ENCODE results near the gene HOXB9. TPM values are rescaled to one million over a fixed set of nuclear protein-coding genes. Genes with fewer than 3 reads are reported as not detected.
A peak's percentile ranks its signal among the peaks of the same experiment; 100 is the strongest.

Gene HOXB9
- total RNA-seq, 5 donors from 2014 or later (not counting 1 experiment from before 2014, with no cell fraction given) = 0.19 to 0.43 (median 0.30) TPM; not detected in 1

- ATAC-seq (replicated peaks in 1 of 4) = no peak
- H3K27ac Mint-ChIP-seq = no peak overlapping the region
- Histone ChIP-seq H3K27me3 (replicated peaks in 1 of 2; ENCODE audit: control insufficient read depth in 2 of 2, extremely low read depth in 1 of 2, insufficient read depth in 2 of 2, low read length in 1 of 2) (peaks cover 28 to 90% of the 10 kb centered on the region in 2 experiments), H3K9me3 (no peaks in the 10 kb centered on the region), H3K36me3 (ENCODE audit: control insufficient read depth in 2 of 2, extremely low read depth in 1 of 2, insufficient read depth in 1 of 2, low read length in 1 of 2) (no peaks in the 10 kb centered on the region), H3K4me3 (ENCODE audit: control insufficient read depth in 1 of 2, extremely low read depth in 1 of 2, low read length in 1 of 2) (peak overlapping the region; percentile 81 to 89), H3K4me1 (ENCODE audit: control insufficient read depth in 1 of 2, extremely low read depth in 1 of 2, insufficient read depth in 2 of 2, low read length in 2 of 2) (peaks cover 20 to 56% of the 10 kb centered on the region in 2 experiments), H3K27ac (ENCODE audit: low read length) (no peak overlapping the region)
- peaks cover 30 to 41% (median 34%) of the 10 kb centered on the region in 3 donors for H3K4me1 Mint-ChIP-seq
- peaks cover 63 to 77% of the 10 kb centered on the region in 2 donors for H3K27me3 Mint-ChIP-seq
- no peaks in the 10 kb centered on the region for H3K9me3 Mint-ChIP-seq
- POLR2A ChIA-PET = no interaction called here
- CTCF ChIA-PET = interaction anchor here in 1 of 2 donors (0.6 kb wide), 2 partner anchors 8 to 732 kb away, joined by 3 read pairs; no protein-coding TSS in a partner anchor
- no peaks in the 10 kb centered on the region for H3K36me3 Mint-ChIP-seq
- WGBS (ENCODE audit: insufficient coverage) = 10% methylated on average over 11 of the region's 15 CpGs
- DNase-seq = no peak
- peak overlapping the region; percentile 87 to 93 (median 92) for H3K4me3 Mint-ChIP-seq
Measured at GRCh38 chr17:48609759-48610281, 16.3 kb downstream of the HOXB9 start.

- H3K4me3 ChIP-seq (ENCODE audit: control insufficient read depth in 1 of 2, extremely low read depth in 1 of 2, low read length in 1 of 2) = no peak overlapping the region
- Mint-ChIP-seq H3K36me3 (no peaks in the 10 kb centered on the region), H3K27ac (peak overlapping the region in 1 of 2 donors; percentile 7), H3K4me1 (peaks cover 30 to 33% (median 31%) of the 10 kb centered on the region in 3 donors), H3K27me3 (peaks cover 67 to 80% of the 10 kb centered on the region in 2 donors), H3K9me3 (no peaks in the 10 kb centered on the region), H3K4me3 (peak overlapping the region in 2 of 3 donors; percentile 25 to 92)
- no peaks in the 10 kb centered on the region for H3K36me3 ChIP-seq (ENCODE audit: control insufficient read depth in 2 of 2, extremely low read depth in 1 of 2, insufficient read depth in 1 of 2, low read length in 1 of 2)
- no peaks in the 10 kb centered on the region for H3K9me3 ChIP-seq
- peaks cover 17 to 56% of the 10 kb centered on the region in 2 experiments for H3K4me1 ChIP-seq (ENCODE audit: control insufficient read depth in 1 of 2, extremely low read depth in 1 of 2, insufficient read depth in 2 of 2, low read length in 2 of 2)
- DNase-seq (no peak), ATAC-seq (replicated peaks in 1 of 4) (no peak)
- ChIA-PET POLR2A (no interaction called here), CTCF (no interaction called here)
- no peak overlapping the region for H3K27ac ChIP-seq (ENCODE audit: low read length)
- H3K27me3 ChIP-seq (replicated peaks in 1 of 2; ENCODE audit: control insufficient read depth in 2 of 2, extremely low read depth in 1 of 2, insufficient read depth in 2 of 2, low read length in 1 of 2) = peaks cover 28 to 90% of the 10 kb centered on the region in 2 experiments
Measured at GRCh38 chr17:48609033-48609432, 17.1 kb downstream of the HOXB9 start.

- DNase-seq = no peak
- ChIA-PET CTCF (no interaction called here), POLR2A (no interaction called here)
- no peaks in the 10 kb centered on the region for H3K9me3 ChIP-seq
- peaks cover 26 to 28% (median 27%) of the 10 kb centered on the region in 3 donors for H3K4me1 Mint-ChIP-seq
- H3K36me3 ChIP-seq (ENCODE audit: control insufficient read depth in 2 of 2, extremely low read depth in 1 of 2, insufficient read depth in 1 of 2, low read length in 1 of 2) = no peaks in the 10 kb centered on the region
- H3K4me3 Mint-ChIP-seq = peak overlapping the region in 1 of 3 donors; percentile 92
- no peak overlapping the region for H3K27ac ChIP-seq (ENCODE audit: low read length)
- H3K27me3 ChIP-seq (replicated peaks in 1 of 2; ENCODE audit: control insufficient read depth in 2 of 2, extremely low read depth in 1 of 2, insufficient read depth in 2 of 2, low read length in 1 of 2) = peaks cover 31 to 90% of the 10 kb centered on the region in 2 experiments
- no CpG with 5 or more reads among the region's 1 CpG for WGBS (ENCODE audit: insufficient coverage)
- no peak overlapping the region for H3K27ac Mint-ChIP-seq
- no peak overlapping the region for H3K4me3 ChIP-seq (ENCODE audit: control insufficient read depth in 1 of 2, extremely low read depth in 1 of 2, low read length in 1 of 2)
- peaks cover 16 to 56% of the 10 kb centered on the region in 2 experiments for H3K4me1 ChIP-seq (ENCODE audit: control insufficient read depth in 1 of 2, extremely low read depth in 1 of 2, insufficient read depth in 2 of 2, low read length in 2 of 2)
- H3K36me3 Mint-ChIP-seq = no peaks in the 10 kb centered on the region
- H3K27me3 Mint-ChIP-seq = peaks cover 66 to 80% of the 10 kb centered on the region in 2 donors
- ATAC-seq (replicated peaks in 1 of 4) = no peak
- no peaks in the 10 kb centered on the region for H3K9me3 Mint-ChIP-seq
Measured at GRCh38 chr17:48608494-48608834, 17.7 kb downstream of the HOXB9 start.

GRCh38 chr17:48606892-48607614, 19.1 kb downstream of the HOXB9 start:
- H3K27ac Mint-ChIP-seq = no peak overlapping the region
- 88% methylated on average over 5 of the region's 9 CpGs for WGBS (ENCODE audit: insufficient coverage)
- POLR2A ChIA-PET = no interaction called here

GRCh38 chr17:48605991-48606891, 19.9 kb downstream of the HOXB9 start:
- Histone ChIP-seq H3K4me3 (ENCODE audit: control insufficient read depth in 1 of 2, extremely low read depth in 1 of 2, low read length in 1 of 2) (no peak overlapping the region), H3K27me3 (replicated peaks in 1 of 2; ENCODE audit: control insufficient read depth in 2 of 2, extremely low read depth in 1 of 2, insufficient read depth in 2 of 2, low read length in 1 of 2) (peaks cover 24 to 91% of the 10 kb centered on the region in 2 experiments), H3K36me3 (ENCODE audit: control insufficient read depth in 2 of 2, extremely low read depth in 1 of 2, insufficient read depth in 1 of 2, low read length in 1 of 2) (no peaks in the 10 kb centered on the region), H3K27ac (ENCODE audit: low read length) (no peak overlapping the region), H3K4me1 (ENCODE audit: control insufficient read depth in 1 of 2, extremely low read depth in 1 of 2, insufficient read depth in 2 of 2, low read length in 2 of 2) (peaks cover 7 to 53% of the 10 kb centered on the region in 2 experiments), H3K9me3 (no peaks in the 10 kb centered on the region)
- Mint-ChIP-seq H3K36me3 (no peaks in the 10 kb centered on the region), H3K27me3 (peaks cover 69 to 86% of the 10 kb centered on the region in 2 donors), H3K4me3 (no peak overlapping the region), H3K4me1 (peaks cover 10 to 28% (median 18%) of the 10 kb centered on the region in 3 donors), H3K27ac (no peak overlapping the region), H3K9me3 (no peaks in the 10 kb centered on the region)
- CTCF ChIA-PET = interaction anchor here (0.5 to 1.1 kb wide), 3 partner anchors 13 to 347 kb away, joined by 3 to 4 read pairs (median 3); partner anchors contain the start of gene HOXB5 (in 1 of the 2)
- POLR2A ChIA-PET = no interaction called here
- DNase-seq (no peak), ATAC-seq (replicated peaks in 1 of 4) (no peak)
- 89% methylated on average over 19 of the region's 41 CpGs for WGBS (ENCODE audit: insufficient coverage)

More at GRCh38 chr17:48606892-48607614, 19.1 kb downstream of the HOXB9 start:
- Histone ChIP-seq H3K9me3 (no peaks in the 10 kb centered on the region), H3K4me1 (ENCODE audit: control insufficient read depth in 1 of 2, extremely low read depth in 1 of 2, insufficient read depth in 2 of 2, low read length in 2 of 2) (peaks cover 10 to 53% of the 10 kb centered on the region in 2 experiments), H3K36me3 (ENCODE audit: control insufficient read depth in 2 of 2, extremely low read depth in 1 of 2, insufficient read depth in 1 of 2, low read length in 1 of 2) (no peaks in the 10 kb centered on the region), H3K27me3 (replicated peaks in 1 of 2; ENCODE audit: control insufficient read depth in 2 of 2, extremely low read depth in 1 of 2, insufficient read depth in 2 of 2, low read length in 1 of 2) (peaks cover 27 to 91% of the 10 kb centered on the region in 2 experiments), H3K4me3 (ENCODE audit: control insufficient read depth in 1 of 2, extremely low read depth in 1 of 2, low read length in 1 of 2) (no peak overlapping the region), H3K27ac (ENCODE audit: low read length) (no peak overlapping the region)
- ATAC-seq (replicated peaks in 1 of 4) (no peak), DNase-seq (no peak)
- Mint-ChIP-seq H3K4me1 (peaks cover 13 to 29% (median 20%) of the 10 kb centered on the region in 3 donors), H3K36me3 (no peaks in the 10 kb centered on the region), H3K4me3 (no peak overlapping the region), H3K27me3 (peaks cover 67 to 84% of the 10 kb centered on the region in 2 donors), H3K9me3 (no peaks in the 10 kb centered on the region)
- CTCF ChIA-PET = interaction anchor here (0.5 to 1.1 kb wide), 4 partner anchors 14 to 1281 kb away, joined by 3 to 4 read pairs (median 3); partner anchors contain the start of gene HOXB5 (in 1 of the 2)

GRCh38 chr17:48605409-48605919, 20.7 kb downstream of the HOXB9 start:
- H3K27me3 ChIP-seq (replicated peaks in 1 of 2; ENCODE audit: control insufficient read depth in 2 of 2, extremely low read depth in 1 of 2, insufficient read depth in 2 of 2, low read length in 1 of 2) = peaks cover 24 to 88% of the 10 kb centered on the region in 2 experiments
- no peaks in the 10 kb centered on the region for H3K9me3 Mint-ChIP-seq
- CTCF ChIA-PET = interaction anchor here in 1 of 2 donors (0.8 to 1.2 kb wide), 2 partner anchors 9 to 12 kb away, joined by 3 to 13 read pairs; no protein-coding TSS in a partner anchor

More at GRCh38 chr17:48605409-48605919, 20.7 kb downstream of the HOXB9 start:
- 81% methylated on average over 4 of the region's 10 CpGs for WGBS (ENCODE audit: insufficient coverage)
- no peak overlapping the region for H3K27ac ChIP-seq (ENCODE audit: low read length)
- Mint-ChIP-seq H3K27me3 (peaks cover 71 to 88% of the 10 kb centered on the region in 2 donors), H3K4me1 (peaks cover 4 to 21% (median 12%) of the 10 kb centered on the region in 3 donors), H3K36me3 (no peaks in the 10 kb centered on the region), H3K27ac (no peak overlapping the region), H3K4me3 (no peak overlapping the region)
- POLR2A ChIA-PET = no interaction called here
- DNase-seq = no peak
- H3K9me3 ChIP-seq = no peaks in the 10 kb centered on the region
- H3K36me3 ChIP-seq (ENCODE audit: control insufficient read depth in 2 of 2, extremely low read depth in 1 of 2, insufficient read depth in 1 of 2, low read length in 1 of 2) = no peaks in the 10 kb centered on the region
- no peak overlapping the region for H3K4me3 ChIP-seq (ENCODE audit: control insufficient read depth in 1 of 2, extremely low read depth in 1 of 2, low read length in 1 of 2)
- no peak for ATAC-seq (replicated peaks in 1 of 4)
- peaks cover 4 to 46% of the 10 kb centered on the region in 2 experiments for H3K4me1 ChIP-seq (ENCODE audit: control insufficient read depth in 1 of 2, extremely low read depth in 1 of 2, insufficient read depth in 2 of 2, low read length in 2 of 2)
